Measurements from ENCODE around the gene RDH12.

GRCh38 chr14:67734675-67735074 is 33.0 kb downstream of the RDH12 start:
- TF ChIP-seq CTCF (IDR thresholded peaks at IDR 0.05; ENCODE audit: insufficient read depth, low read depth, low read length): no peak
- TF ChIP-seq EZH2 (IDR thresholded peaks at IDR 0.05; ENCODE audit: insufficient read depth, low read length): no peak
